Endodermal cell (in vitro differentiated cells): Measurements from ENCODE around the gene ATXN7L1. TPM values are rescaled to one million over a fixed set of nuclear protein-coding genes. Genes with fewer than 3 reads are reported as not detected.

Experiments
- DNase-seq: peaks from one replicate; pipeline ENCODE4 v3.0.0-alpha.2; 2017
- H3K27ac ChIP-seq: 2 replicates; pipeline ENCODE4 v1.5.1; 2013; ENCODE audit warnings: mild to moderate bottlenecking, low read depth, low read length, moderate library complexity
- H3K27me3 ChIP-seq: 2 replicates; pipeline ENCODE4 v1.6.1; 2013; ENCODE audit warnings: mild to moderate bottlenecking, low read length, moderate library complexity; ENCODE audit not compliant: insufficient read depth, control insufficient read depth, poor library complexity, severe bottlenecking
- H3K36me3 ChIP-seq: 2 replicates; pipeline ENCODE4 v1.7.0; 2013; ENCODE audit warnings: mild to moderate bottlenecking, low read length, moderate library complexity; ENCODE audit not compliant: control insufficient read depth, insufficient read depth
- H3K4me1 ChIP-seq: one replicate; pipeline ENCODE4 v1.7.0; 2013; ENCODE audit warnings: low read length; ENCODE audit not compliant: control insufficient read depth, insufficient read depth
- H3K4me3 ChIP-seq: 2 replicates; pipeline ENCODE4 v1.5.1; 2013; ENCODE audit warnings: mild to moderate bottlenecking, low read length, moderate library complexity
- H3K9ac ChIP-seq: 2 replicates; pipeline ENCODE4 v1.6.1; 2013; ENCODE audit warnings: mild to moderate bottlenecking, low read length, moderate library complexity; ENCODE audit not compliant: poor library complexity, severe bottlenecking; ENCODE audit errors: extremely low read depth
- H3K9me3 ChIP-seq: 2 replicates; pipeline ENCODE4 v1.6.1; 2013; ENCODE audit warnings: mild to moderate bottlenecking, low read length, moderate library complexity; ENCODE audit not compliant: control insufficient read depth
- H3K27ac Mint-ChIP-seq: 2 replicates; pipeline ENCODE4 v1.8.0; 2020; ENCODE audit warnings: mixed read lengths
- H3K27me3 Mint-ChIP-seq: 2 replicates; pipeline ENCODE4 v1.8.0; 2021; ENCODE audit warnings: mild to moderate bottlenecking, mixed read lengths; ENCODE audit not compliant: insufficient read depth
- H3K36me3 Mint-ChIP-seq: 2 replicates; pipeline ENCODE4 v1.8.0; 2020; ENCODE audit warnings: low read depth, mixed read lengths
- H3K4me1 Mint-ChIP-seq: 2 replicates; pipeline ENCODE4 v1.8.0; 2020; ENCODE audit warnings: mixed read lengths
- H3K4me3 Mint-ChIP-seq: 2 replicates; pipeline ENCODE4 v1.8.0; 2020; ENCODE audit warnings: mild to moderate bottlenecking, moderate library complexity, mixed read lengths
- H3K9me3 Mint-ChIP-seq: 2 replicates; pipeline ENCODE4 v1.8.0; 2020; ENCODE audit warnings: mild to moderate bottlenecking, mixed read lengths
- CTCF ChIP-seq: fragments of 200-600 bp; sonication (generic); conservative IDR thresholded peaks from 2 replicates; pipeline ENCODE4 v1.5.0; 2021; ENCODE audit warnings: antibody characterized with exemption, mild to moderate bottlenecking
- WGBS, 2 experiments: methylation state at CpG; one replicate each; pipeline versions ENCODE4 v1.1.5 to v1.1.7; 2013; ENCODE audit warnings: missing lambda C conversion rate in 2 of 2, mixed read lengths in 1 of 2; ENCODE audit not compliant: insufficient coverage in 1 of 2, insufficient read length in 1 of 2; 5-methylcytosine and 5-hydroxymethylcytosine counted together
- total RNA-seq, 2 donors: library from RNA; stranded (reverse); fragmentation: NEBNext Ultra II Directional in 1 of 2; extraction: Animal tissue kit (Norgen Biotek cat#: 25700) in 1 of 2; gene quantifications; 2 replicates in 1 of 2; 3 replicates in 1 of 2; pipeline ENCODE4 v1.2.1, GENCODE V29; 2021

The ATXN7L1 gene
- total RNA-seq, 2 donors from 2014 or later, result 16.9 to 30.4 TPM

GRCh38 chr7:105625986-105626385 lies 250.4 kb downstream of the ATXN7L1 start:
- H3K4me3 Mint-ChIP-seq, result no peak overlapping the region
- H3K36me3 Mint-ChIP-seq, result peaks cover 62% of the 10 kb centered on the region
- H3K27me3 Mint-ChIP-seq, result no peaks in the 10 kb centered on the region
- H3K4me1 ChIP-seq, result no peaks in the 10 kb centered on the region
- H3K27me3 ChIP-seq, result no peaks in the 10 kb centered on the region
- WGBS, 2 experiments, result 90% methylated on average over 2 of the region's 2 CpGs; no CpG with 5 or more reads in 1 of the 2 experiments
- H3K4me3 ChIP-seq, result no peak overlapping the region
- H3K9ac ChIP-seq, result no peak overlapping the region
- no peak for TF ChIP-seq CTCF
- DNase-seq, result no peak
- no peak overlapping the region for H3K27ac ChIP-seq
- H3K9me3 ChIP-seq, result peaks cover 17% of the 10 kb centered on the region
- H3K27ac Mint-ChIP-seq, result no peak overlapping the region
- peaks cover 2% of the 10 kb centered on the region for H3K4me1 Mint-ChIP-seq
- peaks cover 14% of the 10 kb centered on the region for H3K9me3 Mint-ChIP-seq
- peaks cover 21% of the 10 kb centered on the region for H3K36me3 ChIP-seq

- WGBS, 2 experiments, result 96 to 99% methylated on average over 10 to 15 of the region's 15 CpGs
These were observed 252.5 kb downstream of the ATXN7L1 start for GRCh38 chr7:105623906-105624305.

GRCh38 chr7:105623378-105623777 lies 253.0 kb downstream of the ATXN7L1 start:
- H3K4me3 Mint-ChIP-seq, result no peak overlapping the region
- H3K36me3 ChIP-seq, result peaks cover 26% of the 10 kb centered on the region
- no peak for TF ChIP-seq CTCF
- peaks cover 17% of the 10 kb centered on the region for H3K9me3 ChIP-seq
- H3K9ac ChIP-seq, result no peak overlapping the region
- peaks cover 63% of the 10 kb centered on the region for H3K36me3 Mint-ChIP-seq
- no peaks in the 10 kb centered on the region for H3K4me1 ChIP-seq
- peaks cover 14% of the 10 kb centered on the region for H3K9me3 Mint-ChIP-seq
- DNase-seq, result no peak
- H3K27ac Mint-ChIP-seq, result no peak overlapping the region
- peaks cover 3% of the 10 kb centered on the region for H3K4me1 Mint-ChIP-seq
- 92 to 97% methylated on average over 4 to 5 of the region's 5 CpGs for WGBS, 2 experiments
- H3K27me3 ChIP-seq, result no peaks in the 10 kb centered on the region
- no peak overlapping the region for H3K27ac ChIP-seq
- H3K4me3 ChIP-seq, result no peak overlapping the region
- no peaks in the 10 kb centered on the region for H3K27me3 Mint-ChIP-seq

More at GRCh38 chr7:105623906-105624305, 252.5 kb downstream of the ATXN7L1 start:
- DNase-seq, result no peak
- Histone ChIP-seq H3K9ac (no peak overlapping the region), H3K9me3 (peaks cover 17% of the 10 kb centered on the region), H3K27ac (no peak overlapping the region), H3K27me3 (no peaks in the 10 kb centered on the region), H3K4me1 (no peaks in the 10 kb centered on the region), H3K36me3 (peaks cover 21% of the 10 kb centered on the region), H3K4me3 (no peak overlapping the region)
- TF ChIP-seq CTCF, result no peak
- H3K27me3 Mint-ChIP-seq, result no peaks in the 10 kb centered on the region
- H3K27ac Mint-ChIP-seq, result peak overlapping the region; percentile 78
- H3K4me1 Mint-ChIP-seq, result peaks cover 3% of the 10 kb centered on the region
- H3K9me3 Mint-ChIP-seq, result peaks cover 14% of the 10 kb centered on the region
- peaks cover 60% of the 10 kb centered on the region for H3K36me3 Mint-ChIP-seq
- no peak overlapping the region for H3K4me3 Mint-ChIP-seq
